G401.6 (cell line): ENCODE data around the gene PRKAR1B.
"Not testable (repeated sequence)": the region's sequence is repeated elsewhere in the genome, so short reads cannot be mapped to it uniquely, and the experiment has no call there.

Experiments used
- FAIRE-seq: peaks from 2 replicates; lab custom pipeline; 2012; peaks lifted over from hg19 to GRCh38; lab: Jason Lieb, UNC

PRKAR1B gene

GRCh38 chr7:641966-642365 lies 85.1 kb downstream of the PRKAR1B start:
- no peak for FAIRE-seq

- FAIRE-seq, result peak; percentile 83
These were observed 85.8 kb downstream of the PRKAR1B start for GRCh38 chr7:641269-641671.

DNA sequence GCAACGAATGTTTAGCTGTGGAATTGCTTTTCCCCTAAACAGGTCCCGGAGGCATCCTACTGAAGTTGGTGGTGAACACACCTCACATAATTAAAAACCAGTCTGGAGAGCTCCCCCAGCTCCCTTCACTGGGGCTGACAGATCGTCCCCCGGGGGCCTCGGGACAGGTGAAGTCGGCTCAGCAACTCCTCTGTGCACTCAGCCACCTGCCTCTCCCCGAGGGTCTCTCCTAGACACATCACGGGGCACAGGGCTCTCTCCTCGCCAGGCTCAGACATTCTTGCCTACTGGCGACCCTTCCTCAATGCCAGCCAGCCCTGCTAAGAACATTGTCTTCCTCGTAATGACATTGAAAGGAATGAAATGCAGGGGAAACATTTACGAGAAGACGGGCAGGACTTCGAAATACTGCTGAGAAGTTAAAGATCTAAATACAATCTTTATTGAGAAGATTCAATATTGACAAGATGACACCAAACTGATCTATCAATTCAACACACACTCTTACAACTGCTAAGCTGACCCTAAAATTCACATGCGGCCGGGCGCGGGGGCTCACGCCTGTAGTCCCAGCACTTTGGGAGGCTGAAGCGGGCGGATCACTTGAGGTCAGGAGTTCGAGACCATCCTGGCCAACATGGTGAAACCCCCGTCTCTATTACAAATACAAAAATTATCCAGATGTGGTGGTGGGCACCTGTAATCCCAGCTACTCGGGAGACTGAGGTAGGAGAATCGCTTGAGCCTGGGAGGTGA lies 88.6 kb downstream of the PRKAR1B start:
- FAIRE-seq, result no peak

GRCh38 chr7:637826-638225 lies 89.3 kb downstream of the PRKAR1B start:
- FAIRE-seq, result no peak

- FAIRE-seq, result no peak
These were observed 90.7 kb downstream of the PRKAR1B start for GRCh38 chr7:636396-636795.

DNA sequence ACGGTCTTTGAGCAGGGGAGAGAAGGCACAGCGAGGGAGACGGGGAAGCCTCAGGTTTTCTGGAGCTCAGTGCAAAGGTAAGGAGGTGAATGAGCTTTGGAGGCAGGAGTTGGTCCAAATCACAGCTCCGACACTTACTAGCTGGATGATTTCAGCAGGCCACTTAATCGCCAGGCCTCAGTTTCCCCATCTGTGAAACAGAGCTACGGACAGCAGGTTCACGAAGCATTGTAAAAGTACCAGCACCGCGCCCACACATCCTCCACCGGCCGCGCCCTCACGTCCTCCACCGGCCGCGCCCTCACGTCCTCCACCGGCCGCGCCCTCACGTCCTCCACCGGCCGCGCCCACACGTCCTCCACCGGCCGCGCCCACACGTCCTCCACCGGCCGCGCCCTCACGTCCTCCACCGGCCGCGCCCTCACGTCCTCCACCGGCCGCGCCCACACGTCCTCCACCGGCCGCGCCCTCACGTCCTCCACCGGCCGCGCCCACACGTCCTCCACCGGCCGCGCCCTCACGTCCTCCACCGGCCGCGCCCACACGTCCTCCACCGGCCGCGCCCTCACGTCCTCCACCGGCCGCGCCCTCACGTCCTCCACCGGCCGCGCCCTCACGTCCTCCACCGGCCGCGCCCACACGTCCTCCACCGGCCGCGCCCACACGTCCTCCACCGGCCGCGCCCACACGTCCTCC lies 91.2 kb downstream of the PRKAR1B start:
- not testable (repeated sequence) for FAIRE-seq

DNA sequence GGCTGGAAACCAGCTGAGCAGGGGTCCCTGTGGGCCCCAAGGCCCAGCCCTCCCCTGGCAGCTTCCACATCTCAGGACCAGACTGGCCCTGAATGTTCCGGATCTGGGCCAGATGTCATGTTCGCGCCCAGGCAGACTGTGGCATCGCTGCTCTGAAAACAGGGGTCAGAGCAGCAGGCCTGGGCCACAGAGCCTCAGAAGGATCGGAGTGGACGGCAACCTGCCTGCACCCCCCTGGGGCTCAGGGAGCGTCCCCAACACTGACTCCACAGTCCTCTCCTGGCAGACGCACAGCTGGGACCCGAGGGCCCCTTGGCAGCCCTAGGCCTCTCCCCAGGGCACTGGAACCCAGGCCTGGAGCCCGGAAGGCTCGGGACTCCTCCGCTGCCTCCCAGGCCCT lies 91.9 kb downstream of the PRKAR1B start:
- no peak for FAIRE-seq

DNA sequence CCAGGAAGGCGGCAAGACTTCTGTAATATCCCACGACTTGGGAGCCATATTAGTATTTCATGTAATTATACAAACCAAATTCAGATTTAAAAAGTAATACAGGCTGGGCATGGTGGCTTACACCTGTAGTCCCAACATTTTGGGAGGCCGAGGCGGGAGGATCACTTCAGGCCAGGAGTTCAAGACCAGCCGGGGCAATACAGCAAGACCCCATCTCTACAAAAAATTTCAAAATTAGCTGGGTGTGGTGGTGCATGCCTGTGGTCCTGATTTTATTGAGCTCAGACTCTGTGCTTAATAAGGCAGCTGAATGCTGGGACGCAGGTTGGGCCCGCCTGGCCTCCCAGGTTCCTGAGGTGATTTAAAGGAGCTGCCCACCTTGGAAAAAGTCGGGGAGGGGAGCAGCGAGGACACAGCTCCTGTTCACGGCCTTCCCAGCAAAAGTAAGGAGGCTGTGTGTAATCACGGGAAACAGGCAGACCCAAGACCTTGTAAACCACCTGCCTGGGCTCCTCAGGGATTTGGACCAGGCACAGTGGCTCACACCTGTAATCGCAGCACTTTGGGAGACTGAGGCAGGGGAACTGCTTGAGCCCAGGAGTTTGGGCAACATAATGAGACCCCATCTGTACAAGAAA lies 93.6 kb downstream of the PRKAR1B start:
- FAIRE-seq, result no peak

DNA sequence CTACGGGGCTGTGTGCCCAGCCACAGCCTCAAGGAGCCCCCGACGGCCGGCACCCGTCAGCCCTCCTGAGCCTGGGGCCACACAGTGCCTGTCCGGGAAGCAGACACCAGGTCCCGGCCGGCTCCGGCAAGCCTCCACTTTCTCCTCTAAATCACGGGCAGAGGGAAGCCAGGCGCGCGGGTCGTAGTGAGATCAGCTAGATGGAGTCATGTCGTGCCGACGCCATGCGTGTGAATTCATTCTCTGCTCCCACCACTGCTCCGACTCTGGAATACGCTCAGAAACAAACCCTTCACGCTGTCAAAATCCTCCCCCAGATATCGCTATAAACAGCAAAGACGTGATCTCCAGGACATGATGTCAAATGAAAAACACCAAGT lies 94.3 kb downstream of the PRKAR1B start:
- no peak for FAIRE-seq

GRCh38 chr7:631964-632830 lies 94.9 kb downstream of the PRKAR1B start:
- FAIRE-seq, result no peak

- no peak for FAIRE-seq
These were observed 95.8 kb downstream of the PRKAR1B start for GRCh38 chr7:631291-631711.

GRCh38 chr7:630539-630938 lies 96.5 kb downstream of the PRKAR1B start:
- FAIRE-seq, result no peak

DNA sequence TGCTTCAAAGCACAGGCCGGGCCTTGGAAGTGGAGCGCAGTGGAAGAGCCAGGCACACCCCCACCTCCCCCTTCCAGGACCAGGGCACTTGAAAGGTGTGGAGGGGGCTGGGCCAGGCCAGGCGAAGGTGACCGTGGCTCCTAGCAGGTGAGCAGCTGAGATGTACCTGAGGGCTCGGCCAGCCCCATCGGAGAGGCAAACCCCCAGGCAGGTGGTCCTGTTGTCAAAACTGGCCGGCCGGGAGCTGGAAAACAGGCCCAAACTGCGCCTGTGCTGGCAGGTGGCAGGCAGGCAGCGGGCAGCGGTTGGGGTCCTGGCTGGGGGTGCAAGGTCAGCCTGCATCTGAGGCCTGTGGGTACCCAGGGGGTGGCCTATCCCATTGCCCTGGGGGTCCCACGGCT lies 97.0 kb downstream of the PRKAR1B start:
- FAIRE-seq, result no peak

DNA sequence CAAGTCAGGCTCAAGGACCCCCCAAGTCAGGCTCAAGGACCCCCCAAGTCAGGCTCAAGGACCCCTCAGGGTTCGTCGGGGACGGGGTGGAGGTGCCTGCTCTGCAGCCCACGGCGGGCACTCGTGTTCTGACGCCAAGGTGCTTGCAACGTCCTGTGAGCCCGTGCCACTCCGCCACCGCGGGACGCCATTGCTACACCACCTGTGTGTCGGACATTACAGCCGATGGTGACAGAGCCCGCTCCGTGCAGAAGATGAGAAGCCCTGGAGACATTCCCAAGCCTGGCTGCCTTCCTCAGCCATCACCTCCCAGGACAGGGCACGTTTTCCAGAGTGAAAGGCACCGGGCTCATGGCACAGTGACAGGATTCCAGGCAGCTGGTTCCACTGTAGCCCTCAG lies 98.3 kb downstream of the PRKAR1B start:
- no peak for FAIRE-seq

- FAIRE-seq, result no peak
These were observed 98.7 kb downstream of the PRKAR1B start for GRCh38 chr7:628402-628763.

DNA sequence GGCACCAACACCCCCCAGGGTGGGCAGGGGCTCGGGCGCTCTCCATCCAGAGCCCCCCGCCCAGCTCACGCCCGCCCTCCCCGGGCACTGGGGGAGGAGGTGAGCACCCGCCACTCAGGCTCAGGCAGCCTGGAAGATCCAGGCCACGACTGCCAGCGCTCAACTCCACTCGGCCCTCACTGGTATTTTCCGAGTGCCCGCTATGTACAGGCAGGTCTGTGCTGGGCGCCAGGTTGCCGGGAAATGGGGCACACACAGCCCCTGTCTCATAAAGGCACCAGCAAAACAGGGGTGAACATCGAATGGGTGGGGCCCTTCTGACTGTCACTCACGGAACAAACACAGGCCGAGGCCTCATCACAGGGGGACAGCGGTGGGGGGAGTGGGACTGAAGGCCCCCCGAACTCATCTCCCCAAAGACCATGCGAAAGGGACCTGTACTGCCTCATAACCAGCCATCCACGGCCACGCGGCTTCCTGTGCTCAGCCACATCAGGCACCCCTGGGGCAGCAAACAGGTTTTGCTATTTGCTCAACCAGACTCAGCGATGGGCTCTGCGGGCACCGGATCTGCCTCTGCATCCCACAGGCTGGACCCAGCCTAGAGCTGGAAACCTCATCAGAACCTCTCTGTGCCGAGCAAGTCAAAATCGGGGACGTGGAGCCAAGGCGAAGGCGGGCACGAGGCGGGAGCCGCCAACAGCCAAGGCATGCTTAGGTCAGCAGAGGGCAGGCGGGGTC lies 99.2 kb downstream of the PRKAR1B start:
- FAIRE-seq, result no peak

DNA sequence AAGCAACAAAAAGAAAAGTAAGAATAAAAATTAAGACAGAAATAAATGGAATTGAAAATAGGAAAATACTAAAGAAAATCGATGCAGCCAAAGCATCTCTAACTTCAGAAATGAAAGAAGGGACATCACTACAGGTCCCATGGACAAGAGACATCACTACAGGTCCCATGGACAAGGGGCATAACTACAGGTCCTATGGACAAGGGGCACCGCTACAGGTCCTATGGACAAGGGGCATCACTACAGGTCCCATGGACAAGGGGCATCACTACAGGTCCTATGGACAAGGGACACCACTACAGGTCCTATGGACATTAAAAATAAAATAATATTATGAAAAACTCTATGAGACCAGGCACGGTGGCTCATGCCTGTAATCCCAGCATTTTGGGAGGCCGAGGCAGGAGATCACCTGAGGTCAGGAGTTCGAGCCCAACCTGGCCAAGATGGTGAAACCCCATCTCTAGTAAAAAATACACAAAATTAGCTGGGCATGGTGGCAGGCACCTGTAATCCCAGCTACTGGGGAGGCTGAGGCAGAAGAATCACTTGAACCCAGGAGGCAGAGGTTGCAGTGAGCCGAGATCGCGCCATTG lies 101.6 kb downstream of the PRKAR1B start:
- FAIRE-seq, result no peak

- no peak for FAIRE-seq
These were observed 103.6 kb downstream of the PRKAR1B start for GRCh38 chr7:623464-623863.

DNA sequence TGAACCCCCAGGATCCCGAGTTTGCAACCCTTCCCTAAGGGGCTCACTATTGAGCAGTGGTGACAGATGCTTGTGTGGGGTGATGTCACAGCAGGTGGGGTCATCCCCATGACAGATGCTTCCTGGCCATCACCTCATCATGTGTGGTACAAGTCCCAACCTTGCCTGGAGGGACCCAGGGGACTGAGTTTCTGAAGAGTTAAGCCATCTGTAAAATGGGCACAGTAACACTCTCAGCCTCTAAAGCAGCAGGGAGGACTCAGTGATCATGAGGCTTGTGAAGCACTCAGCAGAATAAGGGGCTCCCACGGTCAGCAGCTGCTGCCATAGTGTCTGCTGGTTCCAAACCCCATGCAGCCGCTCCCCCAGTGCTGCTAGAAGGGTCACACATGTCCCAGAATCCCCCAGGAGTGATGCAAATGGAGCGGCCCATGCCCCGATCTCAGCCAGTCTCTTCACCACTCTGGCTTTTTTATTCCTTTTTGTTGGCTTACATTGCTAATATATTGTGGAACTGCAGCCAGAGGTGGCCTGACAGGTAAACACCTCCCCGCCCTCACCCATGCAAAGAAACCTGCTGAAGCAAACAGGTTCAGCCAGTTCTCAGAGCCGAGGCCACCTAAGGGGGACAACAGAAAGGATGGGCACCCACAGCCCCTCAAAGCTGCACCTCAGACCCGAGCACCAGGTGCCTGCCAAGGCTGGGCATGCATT lies 105.4 kb downstream of the PRKAR1B start:
- no peak for FAIRE-seq

DNA sequence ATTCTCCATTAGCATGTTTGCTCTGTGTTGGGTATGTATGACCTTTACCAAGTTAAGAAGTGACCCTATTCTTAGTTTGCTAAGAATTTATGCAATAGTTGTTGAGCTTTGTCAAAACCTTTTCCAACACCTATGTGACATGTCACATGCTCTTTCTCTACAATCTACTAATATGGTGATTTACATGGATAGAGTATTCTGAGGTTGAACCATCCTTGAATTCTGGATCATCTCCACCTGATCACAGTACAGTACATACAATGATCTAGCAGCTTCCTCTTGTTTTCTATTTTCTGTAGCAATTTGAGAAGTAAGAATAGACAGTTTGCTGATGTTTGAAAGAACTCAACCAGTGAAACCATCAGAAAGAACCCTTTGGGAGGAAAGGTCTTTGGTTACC lies 106.2 kb downstream of the PRKAR1B start:
- no peak for FAIRE-seq

DNA sequence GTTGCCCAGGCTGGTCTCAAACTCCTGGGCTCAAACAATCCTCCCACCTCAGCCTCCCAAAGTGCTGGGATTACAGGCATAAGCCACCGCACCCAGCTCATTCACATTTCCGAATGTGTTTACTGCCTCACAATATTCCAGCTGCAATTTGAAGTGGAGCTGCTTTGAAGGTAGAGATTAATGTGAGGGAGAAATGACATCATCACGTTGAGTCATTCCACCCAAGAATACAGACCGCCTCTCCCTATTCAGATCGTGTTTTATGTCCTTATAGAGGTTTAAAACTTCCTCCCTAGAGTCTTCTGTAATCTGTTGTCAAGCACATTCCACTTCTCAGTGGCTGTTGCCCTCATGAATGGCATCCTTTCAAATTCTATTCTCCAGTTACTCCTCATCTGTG lies 107.0 kb downstream of the PRKAR1B start:
- no peak for FAIRE-seq
